ENCODE data around the gene KCNE4. TPM values are rescaled to one million over a fixed set of nuclear protein-coding genes. Genes with fewer than 3 reads are reported as not detected.

Gene KCNE4
- total and polyA plus RNA-seq, 2 experiments from 2014 or later, result not detected

DNA sequence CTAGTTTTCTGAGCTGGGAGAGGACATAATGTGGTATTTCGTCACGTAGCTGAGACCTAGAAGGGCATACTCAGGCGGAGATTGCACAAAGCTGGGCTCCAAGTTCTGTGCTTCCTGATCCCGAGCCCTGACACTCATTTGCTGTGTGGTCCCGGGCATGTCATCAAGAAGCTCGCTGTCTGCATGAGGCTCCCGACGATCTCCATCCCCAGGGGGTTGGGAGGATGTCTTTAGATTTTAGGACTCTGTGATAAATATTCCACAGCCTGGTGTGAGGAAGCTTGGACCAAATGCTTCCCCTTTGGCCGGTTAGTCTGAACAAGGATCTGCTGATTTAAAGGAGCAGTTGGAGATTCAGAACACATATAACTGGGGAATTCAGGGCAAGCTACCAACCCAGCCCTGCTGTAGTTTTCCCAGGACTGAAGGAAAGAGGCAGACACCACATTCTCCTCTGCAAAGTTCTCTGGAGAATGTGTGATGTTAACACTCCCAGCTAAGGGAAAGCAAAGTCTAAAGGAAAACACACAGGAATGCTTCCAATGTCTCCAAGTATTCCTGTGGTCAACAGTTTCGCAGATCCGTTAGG is 2.3 kb downstream of the KCNE4 start:
- Histone ChIP-seq H3K9me2 (ENCODE audit: insufficient read depth) (no peaks in the 10 kb centered on the region; the same call in 1 of the 2 replicates), H3F3A (replicated peaks; ENCODE audit: low read depth) (no peaks in the 10 kb centered on the region), H3K79me2 (replicated peaks; ENCODE audit: insufficient read depth) (no peaks in the 10 kb centered on the region), H3K4me1 (ENCODE audit: insufficient read depth) (peaks cover 12% of the 10 kb centered on the region), H3K4me3 (no peak overlapping the region), H3K27me3 (ENCODE audit: insufficient read depth) (no peaks in the 10 kb centered on the region), H3K36me3 (ENCODE audit: insufficient read depth) (no peaks in the 10 kb centered on the region), H3K4me2 (no peak overlapping the region), H2AFZ (no peak overlapping the region; the same call in 1 of the 2 replicates), H4K20me1 (replicated peaks; ENCODE audit: insufficient read depth) (no peaks in the 10 kb centered on the region), H3K27ac (ENCODE audit: low read depth) (no peak overlapping the region)
- H3K27ac Mint-ChIP-seq, result peak overlapping the region; percentile 59; the same call in 1 of the 2 replicates
- no peak for DNase-seq (ENCODE audit: low spot score)
- no peaks in the 10 kb centered on the region for H3K36me3 Mint-ChIP-seq (ENCODE audit: low read depth)
- no peaks in the 10 kb centered on the region; the same call in 1 of the 3 replicates for H3K9me3 Mint-ChIP-seq
- no peak for TF ChIP-seq JUNB (IDR thresholded peaks at IDR 0.05; ENCODE audit: unreplicated experiment)
- TF ChIP-seq, protein P1, sequence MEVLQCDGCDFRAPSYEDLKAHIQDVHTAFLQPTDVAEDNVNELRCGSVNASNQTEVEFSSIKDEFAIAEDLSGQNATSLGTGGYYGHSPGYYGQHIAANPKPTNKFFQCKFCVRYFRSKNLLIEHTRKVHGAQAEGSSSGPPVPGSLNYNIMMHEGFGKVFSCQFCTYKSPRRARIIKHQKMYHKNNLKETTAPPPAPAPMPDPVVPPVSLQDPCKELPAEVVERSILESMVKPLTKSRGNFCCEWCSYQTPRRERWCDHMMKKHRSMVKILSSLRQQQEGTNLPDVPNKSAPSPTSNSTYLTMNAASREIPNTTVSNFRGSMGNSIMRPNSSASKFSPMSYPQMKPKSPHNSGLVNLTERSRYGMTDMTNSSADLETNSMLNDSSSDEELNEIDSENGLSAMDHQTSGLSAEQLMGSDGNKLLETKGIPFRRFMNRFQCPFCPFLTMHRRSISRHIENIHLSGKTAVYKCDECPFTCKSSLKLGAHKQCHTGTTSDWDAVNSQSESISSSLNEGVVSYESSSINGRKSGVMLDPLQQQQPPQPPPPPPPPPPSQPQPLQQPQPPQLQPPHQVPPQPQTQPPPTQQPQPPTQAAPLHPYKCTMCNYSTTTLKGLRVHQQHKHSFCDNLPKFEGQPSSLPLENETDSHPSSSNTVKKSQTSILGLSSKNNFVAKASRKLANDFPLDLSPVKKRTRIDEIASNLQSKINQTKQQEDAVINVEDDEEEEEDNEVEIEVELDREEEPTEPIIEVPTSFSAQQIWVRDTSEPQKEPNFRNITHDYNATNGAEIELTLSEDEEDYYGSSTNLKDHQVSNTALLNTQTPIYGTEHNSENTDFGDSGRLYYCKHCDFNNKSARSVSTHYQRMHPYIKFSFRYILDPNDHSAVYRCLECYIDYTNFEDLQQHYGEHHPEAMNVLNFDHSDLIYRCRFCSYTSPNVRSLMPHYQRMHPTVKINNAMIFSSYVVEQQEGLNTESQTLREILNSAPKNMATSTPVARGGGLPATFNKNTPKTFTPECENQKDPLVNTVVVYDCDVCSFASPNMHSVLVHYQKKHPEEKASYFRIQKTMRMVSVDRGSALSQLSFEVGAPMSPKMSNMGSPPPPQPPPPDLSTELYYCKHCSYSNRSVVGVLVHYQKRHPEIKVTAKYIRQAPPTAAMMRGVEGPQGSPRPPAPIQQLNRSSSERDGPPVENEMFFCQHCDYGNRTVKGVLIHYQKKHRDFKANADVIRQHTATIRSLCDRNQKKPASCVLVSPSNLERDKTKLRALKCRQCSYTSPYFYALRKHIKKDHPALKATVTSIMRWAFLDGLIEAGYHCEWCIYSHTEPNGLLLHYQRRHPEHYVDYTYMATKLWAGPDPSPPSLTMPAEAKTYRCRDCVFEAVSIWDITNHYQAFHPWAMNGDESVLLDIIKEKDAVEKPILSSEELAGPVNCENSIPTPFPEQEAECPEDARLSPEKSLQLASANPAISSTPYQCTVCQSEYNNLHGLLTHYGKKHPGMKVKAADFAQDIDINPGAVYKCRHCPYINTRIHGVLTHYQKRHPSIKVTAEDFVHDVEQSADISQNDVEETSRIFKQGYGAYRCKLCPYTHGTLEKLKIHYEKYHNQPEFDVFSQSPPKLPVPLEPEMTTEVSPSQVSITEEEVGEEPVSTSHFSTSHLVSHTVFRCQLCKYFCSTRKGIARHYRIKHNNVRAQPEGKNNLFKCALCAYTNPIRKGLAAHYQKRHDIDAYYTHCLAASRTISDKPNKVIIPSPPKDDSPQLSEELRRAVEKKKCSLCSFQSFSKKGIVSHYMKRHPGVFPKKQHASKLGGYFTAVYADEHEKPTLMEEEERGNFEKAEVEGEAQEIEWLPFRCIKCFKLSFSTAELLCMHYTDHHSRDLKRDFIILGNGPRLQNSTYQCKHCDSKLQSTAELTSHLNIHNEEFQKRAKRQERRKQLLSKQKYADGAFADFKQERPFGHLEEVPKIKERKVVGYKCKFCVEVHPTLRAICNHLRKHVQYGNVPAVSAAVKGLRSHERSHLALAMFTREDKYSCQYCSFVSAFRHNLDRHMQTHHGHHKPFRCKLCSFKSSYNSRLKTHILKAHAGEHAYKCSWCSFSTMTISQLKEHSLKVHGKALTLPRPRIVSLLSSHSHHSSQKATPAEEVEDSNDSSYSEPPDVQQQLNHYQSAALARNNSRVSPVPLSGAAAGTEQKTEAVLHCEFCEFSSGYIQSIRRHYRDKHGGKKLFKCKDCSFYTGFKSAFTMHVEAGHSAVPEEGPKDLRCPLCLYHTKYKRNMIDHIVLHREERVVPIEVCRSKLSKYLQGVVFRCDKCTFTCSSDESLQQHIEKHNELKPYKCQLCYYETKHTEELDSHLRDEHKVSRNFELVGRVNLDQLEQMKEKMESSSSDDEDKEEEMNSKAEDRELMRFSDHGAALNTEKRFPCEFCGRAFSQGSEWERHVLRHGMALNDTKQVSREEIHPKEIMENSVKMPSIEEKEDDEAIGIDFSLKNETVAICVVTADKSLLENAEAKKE (CRISPR knock-in tag; IDR thresholded peaks at IDR 0.05), result no peak
- H3K27me3 Mint-ChIP-seq (ENCODE audit: insufficient read depth, low read depth, poor library complexity), result peaks cover 6% of the 10 kb centered on the region
- no peak for ATAC-seq
- H3K4me3 Mint-ChIP-seq, result no peak overlapping the region
- H3K4me1 Mint-ChIP-seq, result peaks cover 29% of the 10 kb centered on the region

DNA sequence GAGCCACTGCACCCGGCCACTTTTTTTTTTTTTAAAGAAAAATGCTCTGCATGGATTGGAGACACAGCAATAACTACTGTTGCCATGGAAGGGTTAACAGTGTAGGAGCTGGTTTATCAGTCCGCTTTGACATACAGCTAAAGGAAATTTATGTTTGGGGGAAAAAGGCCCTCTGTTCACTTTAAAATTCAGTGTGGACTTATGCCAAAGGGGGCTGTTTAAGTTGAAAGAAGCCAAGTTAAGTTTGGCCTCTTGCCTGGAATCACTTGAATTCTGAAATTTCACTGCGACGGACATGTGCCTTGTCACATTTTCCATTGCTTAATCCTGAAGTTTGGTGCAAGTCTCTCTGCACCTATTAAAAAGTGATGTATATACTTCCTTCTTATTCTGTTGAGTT is 3.1 kb downstream of the KCNE4 start:
- H3K4me3 Mint-ChIP-seq, result no peak overlapping the region
- Histone ChIP-seq H3K27ac (ENCODE audit: low read depth) (no peak overlapping the region), H3K27me3 (ENCODE audit: insufficient read depth) (no peaks in the 10 kb centered on the region), H3K79me2 (replicated peaks; ENCODE audit: insufficient read depth) (no peaks in the 10 kb centered on the region), H3K36me3 (ENCODE audit: insufficient read depth) (no peaks in the 10 kb centered on the region), H3K4me3 (no peak overlapping the region), H3F3A (replicated peaks; ENCODE audit: low read depth) (no peaks in the 10 kb centered on the region), H3K4me1 (ENCODE audit: insufficient read depth) (peaks cover 12% of the 10 kb centered on the region), H2AFZ (no peak overlapping the region), H4K20me1 (replicated peaks; ENCODE audit: insufficient read depth) (no peaks in the 10 kb centered on the region), H3K9me2 (ENCODE audit: insufficient read depth) (no peaks in the 10 kb centered on the region; the same call in 1 of the 2 replicates), H3K4me2 (no peak overlapping the region)
- H3K36me3 Mint-ChIP-seq (ENCODE audit: low read depth), result no peaks in the 10 kb centered on the region
- peaks cover 3% of the 10 kb centered on the region for H3K27me3 Mint-ChIP-seq (ENCODE audit: insufficient read depth, low read depth, poor library complexity)
- DNase-seq (ENCODE audit: low spot score), result no peak
- H3K9me3 Mint-ChIP-seq, result no peaks in the 10 kb centered on the region; the same call in 1 of the 3 replicates
- no peak for ATAC-seq
- peaks cover 29% of the 10 kb centered on the region for H3K4me1 Mint-ChIP-seq
- no peak overlapping the region for H3K27ac Mint-ChIP-seq
- no peak for TF ChIP-seq ZNF114 (CRISPR knock-in tag; IDR thresholded peaks at IDR 0.05)
- no peak for TF ChIP-seq JUNB (IDR thresholded peaks at IDR 0.05; ENCODE audit: unreplicated experiment)
- TF ChIP-seq, protein P2, sequence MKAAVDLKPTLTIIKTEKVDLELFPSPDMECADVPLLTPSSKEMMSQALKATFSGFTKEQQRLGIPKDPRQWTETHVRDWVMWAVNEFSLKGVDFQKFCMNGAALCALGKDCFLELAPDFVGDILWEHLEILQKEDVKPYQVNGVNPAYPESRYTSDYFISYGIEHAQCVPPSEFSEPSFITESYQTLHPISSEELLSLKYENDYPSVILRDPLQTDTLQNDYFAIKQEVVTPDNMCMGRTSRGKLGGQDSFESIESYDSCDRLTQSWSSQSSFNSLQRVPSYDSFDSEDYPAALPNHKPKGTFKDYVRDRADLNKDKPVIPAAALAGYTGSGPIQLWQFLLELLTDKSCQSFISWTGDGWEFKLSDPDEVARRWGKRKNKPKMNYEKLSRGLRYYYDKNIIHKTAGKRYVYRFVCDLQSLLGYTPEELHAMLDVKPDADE (IDR thresholded peaks at IDR 0.05), result no peak
- TF ChIP-seq, protein P3, sequence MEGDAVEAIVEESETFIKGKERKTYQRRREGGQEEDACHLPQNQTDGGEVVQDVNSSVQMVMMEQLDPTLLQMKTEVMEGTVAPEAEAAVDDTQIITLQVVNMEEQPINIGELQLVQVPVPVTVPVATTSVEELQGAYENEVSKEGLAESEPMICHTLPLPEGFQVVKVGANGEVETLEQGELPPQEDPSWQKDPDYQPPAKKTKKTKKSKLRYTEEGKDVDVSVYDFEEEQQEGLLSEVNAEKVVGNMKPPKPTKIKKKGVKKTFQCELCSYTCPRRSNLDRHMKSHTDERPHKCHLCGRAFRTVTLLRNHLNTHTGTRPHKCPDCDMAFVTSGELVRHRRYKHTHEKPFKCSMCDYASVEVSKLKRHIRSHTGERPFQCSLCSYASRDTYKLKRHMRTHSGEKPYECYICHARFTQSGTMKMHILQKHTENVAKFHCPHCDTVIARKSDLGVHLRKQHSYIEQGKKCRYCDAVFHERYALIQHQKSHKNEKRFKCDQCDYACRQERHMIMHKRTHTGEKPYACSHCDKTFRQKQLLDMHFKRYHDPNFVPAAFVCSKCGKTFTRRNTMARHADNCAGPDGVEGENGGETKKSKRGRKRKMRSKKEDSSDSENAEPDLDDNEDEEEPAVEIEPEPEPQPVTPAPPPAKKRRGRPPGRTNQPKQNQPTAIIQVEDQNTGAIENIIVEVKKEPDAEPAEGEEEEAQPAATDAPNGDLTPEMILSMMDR (conservative IDR thresholded peaks at IDR 0.05; ENCODE audit: low read depth in 2 of 2), result no peak
- no peak for TF ChIP-seq NANOG (IDR thresholded peaks at IDR 0.05; ENCODE audit: borderline replicate concordance)
- no peak for TF ChIP-seq POLR2AphosphoS5 (IDR thresholded peaks at IDR 0.05; ENCODE audit: low read depth)
- TF ChIP-seq CREB1 (CRISPR knock-in tag; IDR thresholded peaks at IDR 0.05; ENCODE audit: low read depth), result no peak
- TF ChIP-seq, protein P4, sequence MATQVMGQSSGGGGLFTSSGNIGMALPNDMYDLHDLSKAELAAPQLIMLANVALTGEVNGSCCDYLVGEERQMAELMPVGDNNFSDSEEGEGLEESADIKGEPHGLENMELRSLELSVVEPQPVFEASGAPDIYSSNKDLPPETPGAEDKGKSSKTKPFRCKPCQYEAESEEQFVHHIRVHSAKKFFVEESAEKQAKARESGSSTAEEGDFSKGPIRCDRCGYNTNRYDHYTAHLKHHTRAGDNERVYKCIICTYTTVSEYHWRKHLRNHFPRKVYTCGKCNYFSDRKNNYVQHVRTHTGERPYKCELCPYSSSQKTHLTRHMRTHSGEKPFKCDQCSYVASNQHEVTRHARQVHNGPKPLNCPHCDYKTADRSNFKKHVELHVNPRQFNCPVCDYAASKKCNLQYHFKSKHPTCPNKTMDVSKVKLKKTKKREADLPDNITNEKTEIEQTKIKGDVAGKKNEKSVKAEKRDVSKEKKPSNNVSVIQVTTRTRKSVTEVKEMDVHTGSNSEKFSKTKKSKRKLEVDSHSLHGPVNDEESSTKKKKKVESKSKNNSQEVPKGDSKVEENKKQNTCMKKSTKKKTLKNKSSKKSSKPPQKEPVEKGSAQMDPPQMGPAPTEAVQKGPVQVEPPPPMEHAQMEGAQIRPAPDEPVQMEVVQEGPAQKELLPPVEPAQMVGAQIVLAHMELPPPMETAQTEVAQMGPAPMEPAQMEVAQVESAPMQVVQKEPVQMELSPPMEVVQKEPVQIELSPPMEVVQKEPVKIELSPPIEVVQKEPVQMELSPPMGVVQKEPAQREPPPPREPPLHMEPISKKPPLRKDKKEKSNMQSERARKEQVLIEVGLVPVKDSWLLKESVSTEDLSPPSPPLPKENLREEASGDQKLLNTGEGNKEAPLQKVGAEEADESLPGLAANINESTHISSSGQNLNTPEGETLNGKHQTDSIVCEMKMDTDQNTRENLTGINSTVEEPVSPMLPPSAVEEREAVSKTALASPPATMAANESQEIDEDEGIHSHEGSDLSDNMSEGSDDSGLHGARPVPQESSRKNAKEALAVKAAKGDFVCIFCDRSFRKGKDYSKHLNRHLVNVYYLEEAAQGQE (IDR thresholded peaks at IDR 0.05; ENCODE audit: unreplicated experiment), result no peak

All from GM23338 (cell line).